B cell (primary cell): ENCODE data around the gene RASGRP2. TPM values are rescaled to one million over a fixed set of nuclear protein-coding genes. Genes with fewer than 3 reads are reported as not detected.

ENCODE experiments used
- ATAC-seq: fragments of 200-7000 bp; cut with Tn5 transposase; one replicate; pipeline ENCODE4 v1.10.0; 2021; ENCODE audit warnings: low read depth, mild to moderate bottlenecking, moderate number of reproducible peaks, moderate library complexity
- CTCF ChIA-PET: fragments of 350-600 bp; sonication (Branson Sonifier 250); formaldehyde crosslinking; loops from one replicate; lab custom pipeline; 2021; ENCODE audit warnings: antibody characterized with exemption, inconsistent platforms; lab: Charles Lee
- POLR2A ChIA-PET: fragments of 350-600 bp; sonication (Branson Sonifier 250); formaldehyde crosslinking; loops from one replicate; lab custom pipeline; 2021; ENCODE audit warnings: antibody characterized with exemption; lab: Charles Lee
- DNase-seq: peaks from one replicate; pipeline ENCODE4 v3.0.0; 2013
- H2AFZ ChIP-seq: 2 replicates; pipeline ENCODE4 v1.6.1; 2012; ENCODE audit warnings: mild to moderate bottlenecking, low read depth, low read length; ENCODE audit not compliant: insufficient read depth, poor library complexity, severe bottlenecking
- H3K27ac ChIP-seq, 2 donors: 1 replicate in 1 of 2; 2 replicates in 1 of 2; pipeline ENCODE4 v1.5.1; 2012 to 2013; ENCODE audit warnings: low read length in 2 of 2, mild to moderate bottlenecking in 2 of 2, moderate library complexity in 1 of 2
- H3K27me3 ChIP-seq, 4 experiments: fragments of 200-600 bp in 1 of 4; sonication (generic) in 1 of 4; replicated peaks in 1 of 4; 1 replicate in 2 of 4; 2 replicates in 2 of 4; pipeline versions ENCODE4 v1.6.1 to v1.7.0; 2013 to 2016; ENCODE audit warnings: low read length in 3 of 4, mild to moderate bottlenecking in 2 of 4, mixed read lengths in 1 of 4, moderate library complexity in 1 of 4; ENCODE audit not compliant: insufficient read depth in 4 of 4, control insufficient read depth in 3 of 4; ENCODE audit errors: control extremely low read depth in 1 of 4
- H3K36me3 ChIP-seq, 2 experiments: replicated peaks in 1 of 2; 1 replicate in 1 of 2; 2 replicates in 1 of 2; pipeline versions ENCODE4 v1.6.1 to v1.7.1; 2013; ENCODE audit warnings: low read length in 1 of 2; ENCODE audit not compliant: insufficient read depth in 2 of 2, control insufficient read depth in 1 of 2; ENCODE audit errors: control extremely low read depth in 1 of 2, extremely low read depth in 1 of 2
- H3K4me1 ChIP-seq, 2 donors: fragments of 200-600 bp in 1 of 2; sonication (generic) in 1 of 2; 1 replicate in 1 of 2; 2 replicates in 1 of 2; pipeline versions ENCODE4 v1.5.1 to v1.6.1; 2013 to 2017; ENCODE audit warnings: low read length in 2 of 2; ENCODE audit not compliant: control insufficient read depth in 2 of 2, insufficient read depth in 2 of 2
- H3K4me2 ChIP-seq: replicated peaks from 2 replicates; pipeline ENCODE3; 2012; ENCODE audit warnings: mild to moderate bottlenecking, low read depth, low read length; ENCODE audit not compliant: poor library complexity, severe bottlenecking
- H3K4me3 ChIP-seq, 5 experiments: fragments of 200-600 bp in 1 of 5; sonication (generic) in 1 of 5; 1 replicate in 3 of 5; 2 replicates in 2 of 5; pipeline versions ENCODE4 v1.5.1 to v1.7.0; 2011 to 2016; ENCODE audit warnings: low read length in 4 of 5, mild to moderate bottlenecking in 4 of 5, low read depth in 2 of 5, control low read depth in 1 of 5, moderate library complexity in 1 of 5; ENCODE audit not compliant: insufficient read depth in 1 of 5; ENCODE audit errors: control extremely low read depth in 1 of 5, extremely low read depth in 1 of 5
- H3K79me2 ChIP-seq: fragments of 200-600 bp; sonication (generic); one replicate; pipeline ENCODE4 v1.6.0; 2016; ENCODE audit warnings: low read length; ENCODE audit not compliant: control insufficient read depth, insufficient read depth
- H3K9ac ChIP-seq: fragments of 200-600 bp; sonication (generic); 2 replicates; pipeline ENCODE4 v1.6.1; 2017; ENCODE audit warnings: mild to moderate bottlenecking, low read length, moderate library complexity
- H3K9me3 ChIP-seq, 3 donors: one replicate each; pipeline versions ENCODE4 v1.6.1 to v1.7.1; 2013; ENCODE audit warnings: low read length in 2 of 3; ENCODE audit not compliant: control insufficient read depth in 2 of 3, insufficient read depth in 1 of 3; ENCODE audit errors: control extremely low read depth in 1 of 3
- H4K20me1 ChIP-seq: 2 replicates; pipeline ENCODE4 v1.6.0; 2012; ENCODE audit warnings: mild to moderate bottlenecking, low read length; ENCODE audit not compliant: insufficient read depth, control insufficient read depth, poor library complexity, severe bottlenecking
- H3K27ac Mint-ChIP-seq: one replicate; pipeline ENCODE4 v1.8.0; 2021; ENCODE audit warnings: mixed read lengths
- H3K27me3 Mint-ChIP-seq: one replicate; pipeline ENCODE4 v1.8.0; 2021; ENCODE audit warnings: mixed read lengths
- H3K4me1 Mint-ChIP-seq: one replicate; pipeline ENCODE4 v1.8.0; 2021; ENCODE audit warnings: mixed read lengths
- H3K4me3 Mint-ChIP-seq: one replicate; pipeline ENCODE4 v1.8.0; 2021; ENCODE audit warnings: mixed read lengths
- H3K9me3 Mint-ChIP-seq: one replicate; pipeline ENCODE4 v1.8.0; 2022; ENCODE audit warnings: mixed read lengths; ENCODE audit not compliant: insufficient read depth
- EZH2 ChIP-seq: IDR thresholded peaks from 2 replicates; pipeline ENCODE4 v1.6.1; 2012; ENCODE audit warnings: borderline replicate concordance, low read depth, mild to moderate bottlenecking, moderate library complexity, low read length; ENCODE audit not compliant: insufficient read depth, poor library complexity, severe bottlenecking
- WGBS: methylation state at CpG from one replicate; pipeline ENCODE4 v1.1.5; 2013; ENCODE audit warnings: missing lambda C conversion rate; ENCODE audit not compliant: insufficient coverage; 5-methylcytosine and 5-hydroxymethylcytosine counted together
- intact Hi-C: fragments of 100-400 bp; cut with micrococcal nuclease; formaldehyde crosslinking; loops from one replicate; pipeline ENCODE4 v1.10.0; 2022
- polyA plus RNA-seq: library from polyadenylated mRNA; depleted of rRNA; stranded (reverse); fragments of >200 nt; gene quantifications from 2 replicates; pipeline ENCODE4 v1.2.3, GENCODE V29; 2012
- total RNA-seq, 2 donors: library from RNA; stranded (reverse); fragments of 120-200 nt in 1 of 2; gene quantifications; 1 replicate in 1 of 2; 2 replicates in 1 of 2; pipeline versions ENCODE4 v1.2.3 to v1.2.4, GENCODE V29; 2013 to 2022
- TF ChIP-seq, protein P1 (sequence below): fragments of 200-600 bp; IDR thresholded peaks from one replicate; pipeline ENCODE4 v1.8.0; 2022; ENCODE audit warnings: antibody characterized with exemption, mild to moderate bottlenecking

The RASGRP2 gene
- total and polyA plus RNA-seq, 2 donors (not counting 1 experiment from before 2014, with no cell fraction given), result 628 to 1,139 TPM

DNA sequence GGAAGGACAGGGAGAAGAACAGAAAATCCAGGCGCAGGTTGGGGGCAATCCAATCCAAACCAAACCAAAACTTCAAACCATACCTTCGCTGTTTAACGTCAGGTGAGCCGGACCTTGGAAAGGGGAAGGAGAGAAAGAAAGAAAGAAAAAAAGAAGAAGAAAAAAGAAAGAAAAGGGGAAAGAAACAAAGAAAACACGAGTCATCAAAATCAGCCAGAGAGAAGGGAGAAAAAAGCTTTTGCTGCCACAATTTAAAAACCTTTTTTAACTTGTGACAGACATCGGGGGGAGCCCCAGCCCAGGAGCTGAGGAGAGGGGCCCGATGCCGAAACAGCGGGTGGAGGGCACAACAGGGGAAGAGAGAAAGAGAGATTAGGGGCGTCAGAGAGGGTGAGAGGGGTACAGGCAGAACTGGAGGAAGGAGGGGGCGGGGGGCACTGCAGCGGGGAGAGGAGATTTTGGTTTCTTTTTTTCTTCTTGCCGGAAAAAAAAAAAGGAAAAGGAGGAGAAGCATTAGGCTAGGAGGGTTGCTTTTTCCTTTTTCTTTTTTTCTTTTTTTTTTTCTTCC lies 51.1 kb downstream of the RASGRP2 start:
- Histone ChIP-seq H3K27me3 (peaks cover 0 to 21% (median 10%) of the 10 kb centered on the region in 4 experiments), H3K79me2 (no peaks in the 10 kb centered on the region), H4K20me1 (no peaks in the 10 kb centered on the region), H3K27ac (no peak overlapping the region), H3K9me3 (no peaks in the 10 kb centered on the region), H3K9ac (no peak overlapping the region), H3K4me1 (peaks cover 25 to 41% of the 10 kb centered on the region in 2 donors), H3K4me2 (peak overlapping the region; percentile 35), H2AFZ (peak overlapping the region; percentile 43), H3K36me3 (no peaks in the 10 kb centered on the region), H3K4me3 (no peak overlapping the region)
- Mint-ChIP-seq H3K27me3 (peaks cover 19% of the 10 kb centered on the region), H3K4me3 (peak overlapping the region; percentile 8), H3K4me1 (peaks cover 39% of the 10 kb centered on the region), H3K27ac (no peak overlapping the region), H3K9me3 (no peaks in the 10 kb centered on the region)
- WGBS, result 5% methylated on average over 4 of the region's 13 CpGs
- CTCF ChIA-PET, result interaction anchor here (0.6 to 2.2 kb wide), 2 partner anchors 11 to 1125 kb away, joined by 3 to 12 read pairs; no protein-coding TSS in a partner anchor
- DNase-seq (no peak), ATAC-seq (no peak)
- POLR2A ChIA-PET, result no interaction called here
- TF ChIP-seq, protein P1, sequence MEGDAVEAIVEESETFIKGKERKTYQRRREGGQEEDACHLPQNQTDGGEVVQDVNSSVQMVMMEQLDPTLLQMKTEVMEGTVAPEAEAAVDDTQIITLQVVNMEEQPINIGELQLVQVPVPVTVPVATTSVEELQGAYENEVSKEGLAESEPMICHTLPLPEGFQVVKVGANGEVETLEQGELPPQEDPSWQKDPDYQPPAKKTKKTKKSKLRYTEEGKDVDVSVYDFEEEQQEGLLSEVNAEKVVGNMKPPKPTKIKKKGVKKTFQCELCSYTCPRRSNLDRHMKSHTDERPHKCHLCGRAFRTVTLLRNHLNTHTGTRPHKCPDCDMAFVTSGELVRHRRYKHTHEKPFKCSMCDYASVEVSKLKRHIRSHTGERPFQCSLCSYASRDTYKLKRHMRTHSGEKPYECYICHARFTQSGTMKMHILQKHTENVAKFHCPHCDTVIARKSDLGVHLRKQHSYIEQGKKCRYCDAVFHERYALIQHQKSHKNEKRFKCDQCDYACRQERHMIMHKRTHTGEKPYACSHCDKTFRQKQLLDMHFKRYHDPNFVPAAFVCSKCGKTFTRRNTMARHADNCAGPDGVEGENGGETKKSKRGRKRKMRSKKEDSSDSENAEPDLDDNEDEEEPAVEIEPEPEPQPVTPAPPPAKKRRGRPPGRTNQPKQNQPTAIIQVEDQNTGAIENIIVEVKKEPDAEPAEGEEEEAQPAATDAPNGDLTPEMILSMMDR, result no peak
- TF ChIP-seq EZH2, result no peak
- intact Hi-C loops, result no loop called here

DNA sequence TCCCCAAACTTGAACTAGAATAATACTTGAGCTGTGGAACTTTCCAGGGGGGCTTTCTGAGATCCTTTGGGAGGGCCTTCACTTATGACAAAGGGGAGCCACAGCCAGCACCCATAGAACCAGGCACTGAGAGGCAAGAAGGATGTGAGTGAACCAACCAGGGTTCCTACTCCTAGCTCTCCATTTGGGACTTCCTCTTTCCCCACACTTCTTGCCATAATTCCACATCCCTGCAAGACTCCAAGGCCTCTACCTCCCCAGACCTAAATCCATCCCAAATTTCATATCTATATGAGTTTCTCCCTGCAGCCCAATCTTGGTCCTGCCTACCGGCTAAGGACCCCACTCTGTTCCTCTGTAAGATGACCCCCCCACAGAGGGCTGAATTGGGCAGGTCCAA lies 52.4 kb downstream of the RASGRP2 start:
- DNase-seq (no peak), ATAC-seq (no peak)
- peaks cover 19% of the 10 kb centered on the region for H3K27me3 Mint-ChIP-seq
- TF ChIP-seq EZH2, result no peak
- TF ChIP-seq, protein P1, result no peak
- peaks cover 39% of the 10 kb centered on the region for H3K4me1 Mint-ChIP-seq
- no peak overlapping the region for H3K27ac Mint-ChIP-seq
- Histone ChIP-seq H3K9ac (no peak overlapping the region), H3K9me3 (no peaks in the 10 kb centered on the region), H3K27ac (no peak overlapping the region), H3K4me1 (peaks cover 25 to 41% of the 10 kb centered on the region in 2 donors), H3K36me3 (no peaks in the 10 kb centered on the region), H3K4me2 (no peak overlapping the region), H3K4me3 (no peak overlapping the region), H3K79me2 (no peaks in the 10 kb centered on the region), H2AFZ (no peak overlapping the region), H3K27me3 (peaks cover 0 to 21% (median 10%) of the 10 kb centered on the region in 4 experiments), H4K20me1 (no peaks in the 10 kb centered on the region)
- intact Hi-C loops, result no loop called here
- H3K9me3 Mint-ChIP-seq, result no peaks in the 10 kb centered on the region
- CTCF ChIA-PET, result interaction anchor here (1.4 kb wide), 1 partner anchor 38 kb away, joined by 3 read pairs; no protein-coding TSS in a partner anchor
- 100% methylated on average over 1 of the region's 1 CpG for WGBS
- POLR2A ChIA-PET, result interaction anchor here (1.3 kb wide), 1 partner anchor 12 kb away, joined by 3 read pairs; no protein-coding TSS in a partner anchor
- no peak overlapping the region for H3K4me3 Mint-ChIP-seq
